KMS-11 (cell line): ENCODE results near the gene CRTC1.
"Not testable (repeated sequence)": the region's sequence is repeated elsewhere in the genome, so short reads cannot be mapped to it uniquely, and the experiment has no call there.

ENCODE experiments used
- H2AFZ ChIP-seq: fragments of 200-600 bp; sonication (generic); 2 replicates; pipeline ENCODE4 v1.6.1; 2016; ENCODE audit warnings: antibody characterized with exemption, mixed run types, low read depth
- H3K27ac ChIP-seq: fragments of 200-600 bp; sonication (generic); 2 replicates; pipeline ENCODE4 v1.6.1; 2016; ENCODE audit warnings: mild to moderate bottlenecking, mixed run types
- H3K27me3 ChIP-seq: fragments of 200-600 bp; sonication (generic); 2 replicates; pipeline ENCODE4 v1.6.1; 2017; ENCODE audit warnings: mild to moderate bottlenecking, low read depth, mixed run types, moderate library complexity; ENCODE audit not compliant: insufficient read depth
- H3K36me3 ChIP-seq: fragments of 200-600 bp; sonication (generic); 2 replicates; pipeline ENCODE4 v1.6.1; 2017; ENCODE audit warnings: mild to moderate bottlenecking, mixed run types; ENCODE audit not compliant: insufficient read depth
- H3K4me1 ChIP-seq: fragments of 200-600 bp; sonication (generic); 2 replicates; pipeline ENCODE4 v1.6.1; 2016; ENCODE audit warnings: mild to moderate bottlenecking, low read depth, mixed run types; ENCODE audit not compliant: poor library complexity, severe bottlenecking
- H3K4me2 ChIP-seq: fragments of 200-600 bp; sonication (generic); 2 replicates; pipeline ENCODE4 v1.7.0; 2016; ENCODE audit warnings: mild to moderate bottlenecking, mixed run types
- H3K4me3 ChIP-seq: fragments of 200-600 bp; sonication (generic); IDR thresholded peaks from 2 replicates; pipeline ENCODE4 v1.6.1; 2017; ENCODE audit warnings: low read depth, low read length, mixed read lengths; ENCODE audit not compliant: insufficient read depth
- H3K79me2 ChIP-seq: fragments of 200-600 bp; sonication (generic); 2 replicates; pipeline ENCODE4 v1.6.1; 2016; ENCODE audit warnings: low read depth, mixed run types; ENCODE audit not compliant: insufficient read depth
- H3K9ac ChIP-seq: fragments of 200-600 bp; sonication (generic); 2 replicates; pipeline ENCODE4 v1.6.1; 2016; ENCODE audit warnings: mild to moderate bottlenecking, mixed run types
- H4K20me1 ChIP-seq: fragments of 200-600 bp; sonication (generic); 2 replicates; pipeline ENCODE4 v1.6.1; 2016; ENCODE audit warnings: mild to moderate bottlenecking, mixed run types; ENCODE audit not compliant: insufficient read depth
- CTCF ChIP-seq: fragments of 200-600 bp; sonication (generic); conservative IDR thresholded peaks from 2 replicates; pipeline ENCODE4 v1.6.1; 2017; ENCODE audit warnings: low read depth, mild to moderate bottlenecking, antibody characterized with exemption, low read length, moderate library complexity, mixed read lengths

Gene CRTC1

GRCh38 chr19:18809149-18809868, 125.8 kb downstream of the CRTC1 start:
- Histone ChIP-seq H3K4me3 (no peak overlapping the region), H3K4me2 (no peak overlapping the region), H3K36me3 (no peaks in the 10 kb centered on the region), H3K4me1 (no peaks in the 10 kb centered on the region), H3K27me3 (peaks cover 15% of the 10 kb centered on the region), H2AFZ (no peak overlapping the region), H3K9ac (no peak overlapping the region), H3K79me2 (no peaks in the 10 kb centered on the region), H4K20me1 (no peaks in the 10 kb centered on the region), H3K27ac (no peak overlapping the region)
- no peak for TF ChIP-seq CTCF

- not testable (repeated sequence) for H3K4me2 ChIP-seq, H3K9ac ChIP-seq, H3K79me2 ChIP-seq, H3K36me3 ChIP-seq, H3K27ac ChIP-seq, H2AFZ ChIP-seq, H3K4me1 ChIP-seq, H3K4me3 ChIP-seq, H4K20me1 ChIP-seq
- peaks cover 15% of the 10 kb centered on the region for H3K27me3 ChIP-seq
Observed at GRCh38 chr19:18811638-18812037, 128.2 kb downstream of the CRTC1 start.

GRCh38 chr19:18814063-18814462, 130.6 kb downstream of the CRTC1 start:
- Histone ChIP-seq H3K9ac (no peak overlapping the region), H4K20me1 (no peaks in the 10 kb centered on the region), H2AFZ (no peak overlapping the region), H3K4me3 (no peak overlapping the region), H3K4me1 (no peaks in the 10 kb centered on the region), H3K36me3 (no peaks in the 10 kb centered on the region), H3K4me2 (no peak overlapping the region), H3K79me2 (no peaks in the 10 kb centered on the region), H3K27me3 (peaks cover 3% of the 10 kb centered on the region; the same call in 1 of the 2 replicates), H3K27ac (no peak overlapping the region)
- no peak for TF ChIP-seq CTCF

- TF ChIP-seq CTCF, result no peak
- H3K9ac ChIP-seq, result no peak overlapping the region
- no peak overlapping the region for H3K4me2 ChIP-seq
- no peaks in the 10 kb centered on the region for H3K36me3 ChIP-seq
- H3K4me3 ChIP-seq, result no peak overlapping the region
- H3K27ac ChIP-seq, result no peak overlapping the region
- no peaks in the 10 kb centered on the region for H4K20me1 ChIP-seq
- no peaks in the 10 kb centered on the region for H3K79me2 ChIP-seq
- H3K4me1 ChIP-seq, result no peaks in the 10 kb centered on the region
- no peaks in the 10 kb centered on the region for H3K27me3 ChIP-seq
- no peak overlapping the region for H2AFZ ChIP-seq
Observed at GRCh38 chr19:18815673-18816072, 132.2 kb downstream of the CRTC1 start.

- H4K20me1 ChIP-seq, H3K4me1 ChIP-seq, H3K4me2 ChIP-seq, H2AFZ ChIP-seq, H3K4me3 ChIP-seq, H3K36me3 ChIP-seq, H3K27me3 ChIP-seq, H3K9ac ChIP-seq, H3K79me2 ChIP-seq, H3K27ac ChIP-seq: not testable (repeated sequence)
Observed at GRCh38 chr19:18816645-18817044, 133.2 kb downstream of the CRTC1 start.
